Stimulated activated CD4-positive, alpha-beta T cell treated with anti-CD3 and anti-CD28 coated beads, Interleukin-1b, Interleukin-23, amount 100 ng/mL, for 1 hour (primary cell): Measurements from ENCODE around the gene RPH3AL.

Experiments used
- DNase-seq, 2 donors: peaks; one replicate each; pipeline ENCODE4 v3.0.0-alpha.2; 2020; ENCODE audit warnings: low read depth in 2 of 2

RPH3AL gene

GRCh38 chr17:336110-337021 lies 16.2 kb downstream of the RPH3AL start:
- no peak for DNase-seq

GRCh38 chr17:335691-336090 lies 16.9 kb downstream of the RPH3AL start:
- no peak for DNase-seq

GRCh38 chr17:334974-335481 lies 17.6 kb downstream of the RPH3AL start:
- no peak for DNase-seq

GRCh38 chr17:333626-334396 lies 18.8 kb downstream of the RPH3AL start:
- no peak for DNase-seq

- DNase-seq = no peak
These were observed 19.9 kb downstream of the RPH3AL start for GRCh38 chr17:332558-333322.

GRCh38 chr17:332023-332422 lies 20.6 kb downstream of the RPH3AL start:
- DNase-seq = no peak

GRCh38 chr17:330993-331701 lies 21.5 kb downstream of the RPH3AL start:
- no peak for DNase-seq

GRCh38 chr17:329784-330420 lies 22.7 kb downstream of the RPH3AL start:
- DNase-seq = no peak

GRCh38 chr17:327971-328370 lies 24.6 kb downstream of the RPH3AL start:
- no peak for DNase-seq

- no peak for DNase-seq
These were observed 25.3 kb downstream of the RPH3AL start for GRCh38 chr17:327296-327695.

GRCh38 chr17:326010-326621 lies 26.5 kb downstream of the RPH3AL start:
- DNase-seq = no peak

GRCh38 chr17:325270-326009 lies 27.2 kb downstream of the RPH3AL start:
- no peak for DNase-seq

GRCh38 chr17:323721-324571 lies 28.7 kb downstream of the RPH3AL start:
- DNase-seq = no peak

GRCh38 chr17:323181-323580 lies 29.4 kb downstream of the RPH3AL start:
- no peak for DNase-seq

GRCh38 chr17:322006-322780 lies 30.4 kb downstream of the RPH3AL start:
- DNase-seq = no peak

GRCh38 chr17:321386-321941 lies 31.1 kb downstream of the RPH3AL start:
- no peak for DNase-seq

GRCh38 chr17:320809-321385 lies 31.7 kb downstream of the RPH3AL start:
- DNase-seq = no peak
